ENCODE measurements around the gene TBC1D24.

GRCh38 chr16:2537451-2538379 is 62.8 kb downstream of the TBC1D24 start, which contains the start of gene PDPK1:
- TF ChIP-seq CTCF (IDR thresholded peaks at IDR 0.05 in 4 of 5, conservative IDR thresholded peaks at IDR 0.05 in 1 of 5) (peak in 1 of 5 experiments; percentile 15), POLR2A (IDR thresholded peaks at IDR 0.05) (peak; percentile 49 to 78)
